HG03175 (cell line): ENCODE measurements around the gene KISS1R.
A peak's percentile ranks its signal among the peaks of the same experiment; 100 is the strongest.

Experiments used
- ATAC-seq: cut with Tn5 transposase; IDR thresholded peaks from one replicate; pipeline ENCODE4 v1.9.1; 2021; ENCODE audit warnings: mild to moderate bottlenecking, moderate library complexity; ENCODE audit not compliant: unreplicated experiment

KISS1R gene

GRCh38 chr19:899336-900042 is 17.6 kb upstream of the KISS1R start:
- ATAC-seq, result no peak

DNA sequence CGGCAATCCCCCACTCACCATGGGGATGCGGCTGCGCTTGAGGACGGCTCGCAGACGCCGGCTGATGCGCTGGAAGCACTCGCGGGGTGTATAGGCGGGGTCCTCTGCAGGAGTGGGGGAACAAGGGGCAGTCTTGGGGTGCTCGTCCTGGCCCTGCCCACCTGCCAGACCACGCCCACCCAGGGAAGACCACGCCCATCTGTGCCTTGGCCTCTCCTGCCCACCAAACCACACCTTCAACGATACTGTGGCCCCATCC is 17.2 kb upstream of the KISS1R start:
- no peak for ATAC-seq

DNA sequence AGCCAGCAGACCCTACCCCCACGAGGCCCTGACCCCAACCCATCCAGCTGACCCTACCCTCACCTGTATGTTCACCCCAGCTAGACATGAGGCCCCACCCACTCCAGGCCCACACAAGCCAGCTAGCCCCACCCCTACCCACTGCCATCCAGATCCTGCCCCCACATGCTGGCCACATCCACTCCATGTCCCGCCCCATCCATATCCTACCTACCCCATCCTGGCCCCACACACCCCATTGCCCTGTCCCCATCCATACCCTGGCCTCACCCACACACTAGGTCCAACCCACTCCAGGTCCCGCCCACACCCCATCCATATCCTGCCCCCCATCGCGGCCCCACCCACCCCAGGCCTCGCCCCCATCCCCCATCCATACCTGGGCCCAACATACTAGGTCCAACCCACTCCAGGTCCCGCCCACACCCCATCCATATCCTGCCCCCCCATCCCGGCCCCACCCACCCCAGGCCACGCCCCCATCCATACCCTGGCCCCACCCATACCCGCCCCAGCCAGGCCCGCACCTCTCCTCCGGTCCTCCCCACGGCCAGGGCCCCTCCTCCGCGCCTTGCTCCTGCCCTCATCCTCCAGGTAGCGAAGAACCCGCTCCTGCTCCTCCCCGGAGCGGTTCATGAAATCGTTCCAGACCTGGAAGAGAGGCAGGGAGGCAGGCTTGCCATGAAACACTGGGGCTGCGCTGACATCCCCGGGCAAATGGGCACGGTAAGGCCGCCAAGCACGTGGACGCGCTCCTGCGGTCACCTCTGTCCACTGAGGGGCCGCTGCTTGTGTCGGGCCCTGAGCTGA is 16.6 kb upstream of the KISS1R start:
- ATAC-seq, result no peak

DNA sequence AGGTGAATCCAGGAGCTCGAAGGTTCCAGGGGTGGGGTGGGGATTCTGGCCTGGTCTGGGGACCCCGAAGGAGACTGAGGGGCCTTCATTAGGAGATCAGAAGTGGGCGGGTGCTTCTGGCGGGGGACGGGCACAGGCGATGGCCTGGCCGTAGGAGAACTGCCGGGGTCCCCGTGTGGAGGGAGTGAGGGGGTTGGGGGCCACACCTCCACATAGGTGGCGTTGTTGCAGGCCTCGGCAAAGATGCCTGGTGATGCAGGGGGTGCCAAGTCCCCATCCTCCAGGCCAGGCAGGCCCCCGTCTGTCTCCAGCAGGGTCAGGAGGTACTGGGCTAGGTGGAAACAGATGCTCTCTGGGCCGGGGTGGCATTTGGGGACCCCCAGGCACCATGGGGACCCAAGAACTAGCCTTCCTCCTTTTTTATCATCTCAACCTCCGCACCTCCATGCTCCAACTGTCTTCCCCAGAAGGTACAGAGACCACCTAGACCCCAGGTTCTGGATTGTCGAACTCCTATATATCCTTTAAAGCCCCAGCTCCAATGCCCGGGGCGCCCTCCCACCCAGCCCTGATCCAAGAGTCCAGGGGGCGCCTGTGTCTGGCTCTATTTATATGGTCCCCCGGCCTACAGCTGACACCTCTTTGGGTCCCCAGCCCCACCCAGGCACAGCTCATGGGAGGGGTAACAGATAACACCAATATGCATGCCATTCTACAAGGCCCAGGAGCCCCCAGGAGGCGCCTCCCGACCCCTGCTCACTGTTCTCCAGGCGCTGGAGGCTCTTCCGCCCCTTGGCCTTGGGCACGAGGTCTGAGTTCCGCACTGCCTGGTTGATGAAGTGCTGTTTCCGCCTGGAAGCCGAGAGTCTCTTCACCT is 15.7 kb upstream of the KISS1R start:
- no peak for ATAC-seq

GRCh38 chr19:902093-902370 is 15.1 kb upstream of the KISS1R start:
- ATAC-seq, result no peak

DNA sequence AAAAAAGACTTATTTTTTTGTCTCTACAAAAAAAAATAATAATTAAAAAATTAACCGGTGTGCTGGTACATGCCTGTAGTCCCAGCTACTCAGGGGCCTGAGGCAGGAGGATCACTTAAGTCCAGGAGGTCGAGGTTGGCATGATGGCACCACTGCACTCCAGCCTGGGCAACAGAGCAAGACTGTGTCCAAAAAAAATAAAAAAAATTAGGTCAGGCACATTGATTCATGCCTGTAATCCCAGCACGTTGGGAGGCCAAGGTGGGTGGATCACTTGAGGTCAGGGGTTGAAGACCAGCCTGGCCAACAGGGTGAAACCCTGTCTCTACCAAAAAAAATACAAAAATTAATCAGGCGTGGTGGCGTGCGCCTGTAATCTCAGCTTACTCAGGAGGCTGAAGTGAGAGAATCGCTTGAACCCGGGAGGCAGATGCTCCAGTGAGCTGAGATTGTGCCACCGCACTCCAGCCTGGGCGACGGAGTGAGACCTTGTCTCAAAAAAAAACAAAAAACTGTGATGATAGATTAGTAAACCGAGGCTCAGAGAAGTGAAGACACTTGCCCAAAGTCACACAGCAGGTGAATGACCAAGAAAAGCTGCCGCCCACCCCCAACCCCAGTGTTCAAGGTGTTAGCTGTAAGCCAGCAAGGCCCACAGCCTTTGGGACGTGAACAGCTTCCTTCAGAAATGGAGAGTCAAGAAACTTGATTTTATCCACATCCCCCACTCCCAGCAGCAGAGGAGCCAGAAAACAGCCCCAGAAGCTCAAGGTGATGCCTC is 14.5 kb upstream of the KISS1R start:
- ATAC-seq, result no peak

DNA sequence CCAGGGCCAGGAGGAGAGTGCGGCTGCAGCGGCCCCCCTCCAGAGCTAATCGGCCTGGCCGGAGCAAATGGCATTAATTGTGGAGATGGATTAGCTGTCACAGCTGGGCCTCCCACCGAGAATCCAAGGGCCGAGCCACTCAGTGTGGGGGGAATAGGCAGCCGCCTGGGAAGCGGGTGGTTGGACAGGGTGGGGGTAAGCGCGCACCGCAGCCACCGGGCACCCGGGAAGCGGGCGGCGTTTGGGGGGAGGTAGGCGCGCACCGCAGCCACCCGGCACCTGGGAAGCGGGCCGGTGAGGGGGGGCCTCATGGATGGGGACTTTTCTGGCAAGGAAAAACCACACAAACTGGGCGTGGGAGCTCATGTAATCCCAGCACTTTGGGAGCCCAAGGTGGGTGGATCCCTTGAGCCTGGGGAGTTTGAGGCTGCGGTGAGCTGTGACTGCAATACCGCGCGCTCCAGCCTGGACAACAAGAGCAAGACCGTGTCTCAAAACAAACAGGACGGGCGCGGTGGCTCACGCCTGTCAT is 13.8 kb upstream of the KISS1R start:
- no peak for ATAC-seq

GRCh38 chr19:904545-904944 is 12.6 kb upstream of the KISS1R start:
- ATAC-seq, result no peak

DNA sequence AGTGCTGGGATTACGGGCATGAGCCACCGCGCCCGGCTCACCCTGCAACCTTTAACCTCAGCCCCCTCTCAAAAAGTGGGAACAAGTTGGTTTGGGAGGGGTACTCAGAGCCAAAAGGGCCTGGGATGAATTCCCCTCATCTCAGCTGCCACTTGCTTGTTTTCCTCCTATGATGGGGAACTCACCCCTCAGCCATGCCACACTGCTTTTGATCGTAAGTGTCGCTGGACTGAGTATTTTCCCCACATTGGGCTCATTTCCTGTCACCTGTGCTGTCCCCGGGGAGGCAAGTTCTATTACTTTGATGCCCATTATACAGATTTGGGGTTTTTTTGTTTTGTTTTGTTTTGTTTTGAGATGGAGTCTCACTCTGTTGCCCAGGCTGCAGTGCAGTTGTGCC is 10.7 kb upstream of the KISS1R start:
- ATAC-seq, result no peak

- no peak for ATAC-seq
Measured at GRCh38 chr19:907183-907853, 9.8 kb upstream of the KISS1R start.

- no peak for ATAC-seq
Measured at GRCh38 chr19:911197-912033, 5.7 kb upstream of the KISS1R start.

DNA sequence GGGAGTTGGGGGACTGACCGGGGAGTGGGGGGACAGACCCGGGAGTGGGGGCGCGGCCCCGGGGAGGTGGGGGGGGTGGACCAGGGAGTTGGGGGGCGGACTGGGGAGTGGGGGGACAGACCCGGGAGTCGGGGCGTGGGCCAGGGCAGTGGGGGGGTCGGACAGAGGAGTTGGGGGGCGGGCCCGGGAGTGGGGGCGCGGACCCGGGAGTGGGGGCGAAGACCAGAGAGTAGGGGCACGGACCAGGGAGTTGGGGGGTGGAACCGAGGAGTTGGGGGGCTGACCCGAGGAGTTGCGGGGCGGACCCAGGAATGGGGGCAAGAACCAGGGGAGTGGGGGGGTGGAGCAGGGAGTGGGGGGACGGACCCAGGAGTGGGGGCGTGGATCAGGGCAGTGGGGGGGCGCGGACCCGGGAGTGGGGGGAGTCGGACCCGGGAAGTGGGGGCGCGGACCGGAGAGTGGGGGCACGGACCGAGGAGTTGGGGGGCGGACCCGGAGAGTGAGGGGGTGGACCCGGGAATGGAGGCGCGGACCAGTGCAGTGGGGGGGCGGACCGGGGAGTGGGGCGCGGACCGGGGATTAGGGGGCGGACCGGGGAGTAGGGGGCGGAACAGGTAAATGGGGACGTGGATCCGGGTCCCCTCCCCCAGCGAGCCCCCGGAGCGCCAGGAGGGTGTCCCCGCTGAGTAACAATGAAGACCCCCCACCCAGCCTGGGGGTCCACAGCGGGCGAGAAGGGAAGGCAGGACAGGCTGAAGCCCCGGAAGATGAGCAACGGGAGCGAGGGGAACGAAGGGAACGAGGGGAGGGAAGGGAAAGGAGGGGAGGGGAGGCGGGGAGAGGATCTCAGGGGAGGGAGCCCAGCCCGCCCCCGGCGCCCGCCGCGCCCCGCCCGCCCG is 4.7 kb upstream of the KISS1R start:
- ATAC-seq, result peak; percentile 7

- ATAC-seq, result peak; percentile 57
Measured at GRCh38 chr19:913080-913748, 3.9 kb upstream of the KISS1R start, which contains the start of gene R3HDM4. TSS of gene R3HDM4 (minus strand) at chr19:913219. CDS start at chr19:913157, 62 bp downstream.

DNA sequence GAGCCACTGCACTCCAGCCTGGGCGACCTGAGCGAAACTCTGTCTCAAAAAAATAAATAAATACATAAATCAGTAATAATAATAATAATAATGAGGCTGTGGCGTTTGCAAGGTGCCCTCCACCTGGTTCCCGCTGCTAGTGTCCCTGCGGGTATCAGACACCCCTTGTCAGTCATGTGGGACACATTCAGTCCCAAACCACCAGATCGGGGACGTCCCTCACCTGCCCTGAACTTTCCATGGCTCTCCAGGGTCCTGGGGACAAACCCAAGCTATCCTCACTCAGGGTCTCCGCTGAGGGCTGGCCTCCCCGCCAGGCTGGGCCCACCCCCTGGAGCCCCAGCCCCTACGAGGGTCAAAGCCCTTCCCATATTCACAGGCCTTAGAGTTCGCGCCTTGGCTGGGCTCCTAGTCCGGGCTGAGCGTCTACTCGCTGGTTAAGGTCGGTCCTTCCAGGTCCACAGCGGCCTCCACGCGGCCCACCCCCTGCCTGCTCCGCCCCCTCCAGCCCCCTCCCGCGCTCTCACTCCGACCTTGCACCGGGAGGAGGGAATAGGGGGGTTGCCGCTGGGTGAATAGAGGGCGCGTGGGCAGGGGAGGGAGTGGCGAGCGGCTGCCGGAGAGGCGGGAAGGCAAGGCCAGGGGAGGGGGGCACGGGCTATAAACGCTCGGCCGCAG is 349 bp upstream of the KISS1R start:
- ATAC-seq, result no peak

- ATAC-seq, result no peak
Measured at GRCh38 chr19:918152-918437, 962 bp downstream of the KISS1R start.

- ATAC-seq, result no peak
Measured at GRCh38 chr19:918481-919198, 1.5 kb downstream of the KISS1R start.
